ENCODE measurements around the gene BMPER. TPM values are rescaled to one million over a fixed set of nuclear protein-coding genes. Genes with fewer than 3 reads are reported as not detected.

Gene BMPER
- total RNA-seq, 4 donors from 2014 or later, result 0.65 to 6.5 (median 3.5) TPM

DNA sequence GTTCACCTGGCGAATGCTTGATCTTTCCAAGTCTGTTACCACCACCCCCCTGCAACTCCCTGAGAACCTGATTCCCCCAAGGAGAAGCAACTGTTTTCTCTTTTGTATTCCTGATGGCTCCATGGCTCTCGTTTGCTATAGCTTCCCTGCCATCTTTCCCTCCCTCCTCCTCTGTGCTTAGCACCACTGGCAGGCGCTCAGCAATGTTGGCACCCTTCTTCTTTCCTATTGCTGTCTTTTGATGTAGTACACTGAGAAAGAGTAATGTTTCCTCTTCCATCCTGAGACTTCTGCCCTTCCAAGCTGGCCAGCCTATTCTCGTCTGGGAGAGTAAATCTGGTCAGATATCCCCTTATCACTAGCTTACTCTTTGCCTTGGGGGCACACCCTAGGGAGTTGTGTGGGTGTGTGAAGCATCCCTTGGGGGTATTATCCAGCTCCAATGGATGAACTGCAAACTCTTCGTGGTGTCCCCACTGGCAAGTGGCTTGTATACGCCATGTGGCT lies 74.0 kb downstream of the BMPER start:
- no peak overlapping the region for H3K27ac ChIP-seq (replicated peaks in 1 of 4)
- intact Hi-C loops (cut with DNase I), result no loop called here
- TF ChIP-seq, protein P1, sequence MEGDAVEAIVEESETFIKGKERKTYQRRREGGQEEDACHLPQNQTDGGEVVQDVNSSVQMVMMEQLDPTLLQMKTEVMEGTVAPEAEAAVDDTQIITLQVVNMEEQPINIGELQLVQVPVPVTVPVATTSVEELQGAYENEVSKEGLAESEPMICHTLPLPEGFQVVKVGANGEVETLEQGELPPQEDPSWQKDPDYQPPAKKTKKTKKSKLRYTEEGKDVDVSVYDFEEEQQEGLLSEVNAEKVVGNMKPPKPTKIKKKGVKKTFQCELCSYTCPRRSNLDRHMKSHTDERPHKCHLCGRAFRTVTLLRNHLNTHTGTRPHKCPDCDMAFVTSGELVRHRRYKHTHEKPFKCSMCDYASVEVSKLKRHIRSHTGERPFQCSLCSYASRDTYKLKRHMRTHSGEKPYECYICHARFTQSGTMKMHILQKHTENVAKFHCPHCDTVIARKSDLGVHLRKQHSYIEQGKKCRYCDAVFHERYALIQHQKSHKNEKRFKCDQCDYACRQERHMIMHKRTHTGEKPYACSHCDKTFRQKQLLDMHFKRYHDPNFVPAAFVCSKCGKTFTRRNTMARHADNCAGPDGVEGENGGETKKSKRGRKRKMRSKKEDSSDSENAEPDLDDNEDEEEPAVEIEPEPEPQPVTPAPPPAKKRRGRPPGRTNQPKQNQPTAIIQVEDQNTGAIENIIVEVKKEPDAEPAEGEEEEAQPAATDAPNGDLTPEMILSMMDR (IDR thresholded peaks at IDR 0.05), result no peak
- TF ChIP-seq POLR2AphosphoS5 (IDR thresholded peaks at IDR 0.05) (no peak), EP300 (IDR thresholded peaks at IDR 0.05) (no peak), POLR2A (IDR thresholded peaks at IDR 0.05; ENCODE audit: low read depth) (no peak)
- H3K36me3 ChIP-seq, result peaks cover 0 to 5% (median 0%) of the 10 kb centered on the region in 4 donors
- H3K27me3 ChIP-seq, result no peaks in the 10 kb centered on the region
- WGBS, result 88% methylated on average over 6 of the region's 6 CpGs
- no peaks in the 10 kb centered on the region for H3K4me1 ChIP-seq
- no peak overlapping the region for H3K4me3 ChIP-seq
- H3K9me3 ChIP-seq, result no peaks in the 10 kb centered on the region
- DNase-seq (ENCODE audit: extremely low spot score), result no peak

DNA sequence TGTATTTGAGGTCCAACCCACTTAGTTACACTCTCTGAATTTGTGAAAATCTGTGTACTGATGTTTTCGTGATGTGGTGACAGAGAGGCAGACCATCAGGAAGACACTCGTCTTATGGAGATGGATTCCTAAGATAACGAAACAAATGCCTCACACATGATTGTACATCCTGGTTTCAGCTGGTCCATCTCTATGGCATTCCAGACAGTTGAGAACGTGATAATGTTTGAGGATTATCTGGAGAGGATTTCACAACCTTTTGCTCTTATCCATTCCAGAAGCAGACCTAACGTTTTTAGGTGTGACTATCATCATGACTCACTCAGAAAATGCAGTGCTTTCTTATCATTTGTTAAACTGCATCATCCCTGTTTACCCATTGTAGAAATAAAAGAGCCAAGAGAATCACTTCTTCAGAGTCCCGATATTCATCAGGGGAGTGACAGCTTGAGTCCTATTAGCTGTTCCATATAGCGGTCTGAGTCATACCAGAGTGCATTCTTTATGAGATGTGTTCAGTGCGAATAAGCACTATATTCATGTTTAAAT lies 74.5 kb downstream of the BMPER start:
- TF ChIP-seq, protein P1 (IDR thresholded peaks at IDR 0.05), result no peak
- no peak for TF ChIP-seq EP300 (IDR thresholded peaks at IDR 0.05)
- TF ChIP-seq POLR2A (IDR thresholded peaks at IDR 0.05; ENCODE audit: low read depth), result no peak
- no peak for TF ChIP-seq POLR2AphosphoS5 (IDR thresholded peaks at IDR 0.05)
- Histone ChIP-seq H3K36me3 (peaks cover 0 to 3% (median 0%) of the 10 kb centered on the region in 4 donors), H3K9me3 (no peaks in the 10 kb centered on the region), H3K27me3 (no peaks in the 10 kb centered on the region), H3K27ac (replicated peaks in 1 of 4) (no peak overlapping the region), H3K4me1 (no peaks in the 10 kb centered on the region), H3K4me3 (no peak overlapping the region)
- no peak for DNase-seq (ENCODE audit: extremely low spot score)
- 79% methylated on average over 8 of the region's 8 CpGs for WGBS
- intact Hi-C loops (cut with DNase I), result no loop called here

DNA sequence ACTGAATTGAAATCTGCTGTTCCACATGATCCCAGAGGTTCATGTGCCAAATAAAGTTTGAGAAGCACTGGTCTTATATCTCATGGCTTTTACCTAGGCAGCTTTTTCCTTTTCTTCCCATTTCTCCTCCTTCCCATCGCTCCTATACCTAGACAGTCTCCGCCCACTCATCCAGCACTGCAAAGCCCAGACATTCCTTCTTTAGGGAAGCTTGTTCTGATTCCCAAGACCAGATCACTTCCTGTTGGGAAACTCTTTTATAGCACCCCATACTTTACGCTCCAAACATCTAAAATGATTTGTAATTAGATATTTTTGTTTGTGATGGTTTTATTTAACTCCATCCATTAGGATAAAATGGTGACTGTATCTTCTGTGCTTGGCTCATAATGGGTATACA lies 75.9 kb downstream of the BMPER start:
- intact Hi-C loops (cut with DNase I), result no loop called here
- 90% methylated on average over 3 of the region's 3 CpGs for WGBS
- Histone ChIP-seq H3K27me3 (no peaks in the 10 kb centered on the region), H3K9me3 (no peaks in the 10 kb centered on the region), H3K4me3 (no peak overlapping the region), H3K27ac (replicated peaks in 1 of 4) (no peak overlapping the region), H3K36me3 (no peaks in the 10 kb centered on the region), H3K4me1 (no peaks in the 10 kb centered on the region)
- TF ChIP-seq EP300 (IDR thresholded peaks at IDR 0.05), result no peak
- TF ChIP-seq, protein P1 (IDR thresholded peaks at IDR 0.05), result no peak
- no peak for TF ChIP-seq POLR2A (IDR thresholded peaks at IDR 0.05; ENCODE audit: low read depth)
- DNase-seq (ENCODE audit: extremely low spot score), result no peak

DNA sequence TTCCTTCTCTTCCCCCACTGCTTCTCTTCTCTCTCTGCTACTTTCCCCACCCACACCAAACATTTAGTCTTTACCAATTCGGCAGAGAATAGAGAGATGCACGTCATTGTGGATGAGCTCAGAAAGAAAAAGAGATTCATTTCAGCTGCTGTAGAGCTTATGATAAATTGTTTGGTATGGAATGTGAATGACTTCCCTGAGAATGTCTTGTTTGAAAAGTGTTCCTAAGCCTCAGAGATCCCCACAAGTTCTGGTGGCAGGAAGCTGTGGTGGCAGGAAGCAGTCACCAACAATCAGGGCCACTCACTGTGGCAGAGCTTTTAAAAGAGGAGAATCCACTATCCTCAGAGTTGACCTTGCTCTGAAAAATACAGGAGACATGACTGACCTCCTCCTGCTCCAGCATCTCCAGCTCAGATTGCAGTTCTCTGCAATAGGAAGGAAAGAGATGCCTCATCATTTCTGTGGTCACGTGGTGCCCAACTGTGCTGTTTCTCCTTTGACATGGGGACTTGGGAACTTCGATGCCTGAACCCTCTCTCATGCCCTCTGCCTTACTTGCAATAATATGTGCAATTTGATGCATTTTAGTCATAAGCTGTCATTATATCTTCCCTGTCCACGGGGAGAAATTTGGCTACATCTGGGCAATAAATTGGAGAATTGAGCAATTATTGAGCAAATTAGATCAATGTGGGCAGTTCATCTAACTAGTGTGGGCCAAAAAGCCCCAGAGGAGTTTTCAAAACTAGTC lies 76.5 kb downstream of the BMPER start:
- H3K9me3 ChIP-seq, result no peaks in the 10 kb centered on the region
- no peak for TF ChIP-seq POLR2A (IDR thresholded peaks at IDR 0.05; ENCODE audit: low read depth)
- no peak for TF ChIP-seq POLR2AphosphoS5 (IDR thresholded peaks at IDR 0.05)
- TF ChIP-seq, protein P1 (IDR thresholded peaks at IDR 0.05), result no peak
- TF ChIP-seq EP300 (IDR thresholded peaks at IDR 0.05), result no peak
- no peak overlapping the region for H3K4me3 ChIP-seq
- intact Hi-C loops (cut with DNase I), result no loop called here
- no peaks in the 10 kb centered on the region for H3K27me3 ChIP-seq
- H3K36me3 ChIP-seq, result no peaks in the 10 kb centered on the region
- H3K27ac ChIP-seq (replicated peaks in 1 of 4), result no peak overlapping the region
- WGBS, result 69% methylated on average over 5 of the region's 5 CpGs
- H3K4me1 ChIP-seq, result no peaks in the 10 kb centered on the region
- no peak for DNase-seq (ENCODE audit: extremely low spot score)

All from esophagus muscularis mucosa (tissue), 4 donors.